HepG2 (cell line): ENCODE data around the gene MRPL38. TPM values are rescaled to one million over a fixed set of nuclear protein-coding genes. Genes with fewer than 3 reads are reported as not detected.

Source experiments
- ATM ChIP-seq: fragments of 450-650 bp; IDR thresholded peaks from 2 replicates; pipeline ENCODE4 v1.7.1; 2017; ENCODE audit warnings: mild to moderate bottlenecking, borderline replicate concordance
- CC2D1A ChIP-seq: sonication (generic); formaldehyde crosslinking; IDR thresholded peaks from 2 replicates; pipeline ENCODE4 v1.8.1; 2023; ENCODE audit warnings: mild to moderate bottlenecking, missing genetic modification reagents
- FOXM1 ChIP-seq: sonication (generic); formaldehyde crosslinking; IDR thresholded peaks from 2 replicates; pipeline ENCODE4 v1.5.0; 2020; ENCODE audit warnings: missing genetic modification reagents
- NPAS2 ChIP-seq: sonication (generic); formaldehyde crosslinking; IDR thresholded peaks from 2 replicates; pipeline ENCODE4 v1.8.0; 2022; ENCODE audit warnings: mild to moderate bottlenecking, missing genetic modification reagents, borderline replicate concordance
- NR1H2 ChIP-seq: sonication (generic); formaldehyde crosslinking; IDR thresholded peaks from 2 replicates; pipeline ENCODE4 v1.8.1; 2022; ENCODE audit warnings: low read depth, missing genetic modification reagents, borderline replicate concordance
- SIN3A ChIP-seq: IDR thresholded peaks from 2 replicates; pipeline ENCODE4 v1.6.1; 2011; ENCODE audit warnings: low read depth, mild to moderate bottlenecking, control low read depth, low read length, borderline replicate concordance
- XRCC5 ChIP-seq: fragments of 200-400 bp; formaldehyde crosslinking; optimal IDR thresholded peaks from 2 replicates; pipeline ENCODE3; 2017; ENCODE audit warnings: mild to moderate bottlenecking, low read length
- ZNF253 ChIP-seq: sonication (generic); formaldehyde crosslinking; IDR thresholded peaks from 2 replicates; pipeline ENCODE4 v1.8.0; 2022; ENCODE audit warnings: mild to moderate bottlenecking, missing genetic modification reagents, borderline replicate concordance
- ZNF292 ChIP-seq: sonication (generic); formaldehyde crosslinking; IDR thresholded peaks from 2 replicates; pipeline ENCODE4 v1.8.1; 2022; ENCODE audit warnings: mild to moderate bottlenecking, low read depth, missing genetic modification reagents, borderline replicate concordance
- ZNF3 ChIP-seq: IDR thresholded peaks from 2 replicates; pipeline ENCODE4 v1.7.0; 2017; ENCODE audit warnings: inconsistent platforms
- ZNF546 ChIP-seq: sonication (generic); formaldehyde crosslinking; conservative IDR thresholded peaks from 2 replicates; pipeline ENCODE4 v1.8.1; 2023; ENCODE audit warnings: mild to moderate bottlenecking, missing genetic modification reagents
- ZNF549 ChIP-seq: sonication (generic); formaldehyde crosslinking; IDR thresholded peaks from 2 replicates; pipeline ENCODE4 v1.5.0; 2020; ENCODE audit warnings: missing genetic modification reagents
- ZNF563 ChIP-seq: sonication (generic); formaldehyde crosslinking; IDR thresholded peaks from 2 replicates; pipeline ENCODE4 v1.8.0; 2022; ENCODE audit warnings: mild to moderate bottlenecking, moderate library complexity, missing genetic modification reagents
- ZNF598 ChIP-seq: sonication (generic); formaldehyde crosslinking; IDR thresholded peaks from 2 replicates; pipeline ENCODE4 v1.5.1; 2020; ENCODE audit warnings: mild to moderate bottlenecking, missing genetic modification reagents, borderline replicate concordance
- ZNF616 ChIP-seq: sonication (generic); formaldehyde crosslinking; IDR thresholded peaks from 2 replicates; pipeline ENCODE4 v1.5.0; 2020; ENCODE audit warnings: low read depth, mild to moderate bottlenecking, missing genetic modification reagents
- ZSCAN21 ChIP-seq: sonication (generic); formaldehyde crosslinking; IDR thresholded peaks from 2 replicates; pipeline ENCODE4 v1.8.0; 2022; ENCODE audit warnings: mild to moderate bottlenecking, missing genetic modification reagents, moderate library complexity, borderline replicate concordance
- polyA plus RNA-seq, 8 experiments: library from polyadenylated mRNA; depleted of rRNA in 3 of 8; stranded (reverse) in 7 of 8; unstranded in 1 of 8; fragments of >200 nt; fragmentation: Illumina TruSeq in 4 of 8; extraction: Trizol in 4 of 8; gene quantifications; 2 replicates each; pipeline versions ENCODE4 v1.2.1 to v1.2.3, GENCODE V29; 2011 to 2016; ENCODE audit warnings: low read depth in 4 of 8, missing spikeins in 1 of 8, mixed read lengths in 1 of 8; ENCODE audit not compliant: insufficient read depth in 1 of 8
- total RNA-seq, 5 experiments: library from RNA; depleted of rRNA; stranded (reverse); fragments of >200 nt; fragmentation: Illumina TruSeq; extraction: Trizol; gene quantifications; 2 replicates each; pipeline ENCODE4 v1.2.3, GENCODE V29; 2016; ENCODE audit warnings: low read depth in 1 of 5
- TF ChIP-seq, protein P1 (sequence below): sonication (generic); formaldehyde crosslinking; IDR thresholded peaks from 2 replicates; pipeline ENCODE4 v1.4.0; 2020; ENCODE audit warnings: missing genetic modification reagents
- TF ChIP-seq, protein P2 (sequence below): sonication (generic); formaldehyde crosslinking; IDR thresholded peaks from 2 replicates; pipeline ENCODE4 v1.9.0; 2022; ENCODE audit warnings: missing genetic modification reagents, mild to moderate bottlenecking, borderline replicate concordance
- TF ChIP-seq, protein P3 (sequence below): sonication (generic); formaldehyde crosslinking; IDR thresholded peaks from 2 replicates; pipeline ENCODE4 v1.5.0; 2020; ENCODE audit warnings: missing genetic modification reagents, mild to moderate bottlenecking, borderline replicate concordance
- TF ChIP-seq, protein P4 (sequence below): IDR thresholded peaks from 2 replicates; pipeline ENCODE4 v1.6.1; 2016; ENCODE audit warnings: missing genetic modification reagents, missing compliant biosample characterization
- TF ChIP-seq, protein P5 (sequence below): sonication (generic); formaldehyde crosslinking; IDR thresholded peaks from 2 replicates; pipeline ENCODE4 v1.4.0; 2020; ENCODE audit warnings: missing genetic modification reagents

The MRPL38 gene
- total and polyA plus RNA-seq, 2 of the 13 experiments (the other 11 are each of a cell fraction or from before 2014, with no cell fraction given) = 83.7 to 125 TPM

DNA sequence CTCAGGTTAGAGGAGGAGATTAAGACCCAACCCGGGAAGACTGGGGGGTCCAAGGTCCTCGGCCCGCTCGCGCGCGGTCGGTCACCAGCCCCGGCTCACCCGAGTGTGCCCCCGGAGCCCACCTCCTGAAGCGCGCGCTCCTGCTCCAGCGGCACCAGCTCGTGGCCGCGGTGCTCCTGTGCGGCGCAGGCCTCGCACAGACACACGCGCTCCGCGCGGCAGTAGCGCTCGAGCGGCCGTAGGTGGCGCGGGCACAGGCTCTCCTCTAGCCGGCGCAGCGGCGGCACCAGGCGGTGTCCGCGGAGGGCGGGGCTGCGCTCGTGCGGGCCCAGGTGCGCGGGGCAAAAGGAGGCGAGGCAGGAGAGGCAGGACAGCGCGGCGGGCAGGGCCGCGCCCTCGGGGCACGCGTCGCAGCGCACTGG lies 26.9 kb downstream of the MRPL38 start (continued):
- TF ChIP-seq, protein P1, sequence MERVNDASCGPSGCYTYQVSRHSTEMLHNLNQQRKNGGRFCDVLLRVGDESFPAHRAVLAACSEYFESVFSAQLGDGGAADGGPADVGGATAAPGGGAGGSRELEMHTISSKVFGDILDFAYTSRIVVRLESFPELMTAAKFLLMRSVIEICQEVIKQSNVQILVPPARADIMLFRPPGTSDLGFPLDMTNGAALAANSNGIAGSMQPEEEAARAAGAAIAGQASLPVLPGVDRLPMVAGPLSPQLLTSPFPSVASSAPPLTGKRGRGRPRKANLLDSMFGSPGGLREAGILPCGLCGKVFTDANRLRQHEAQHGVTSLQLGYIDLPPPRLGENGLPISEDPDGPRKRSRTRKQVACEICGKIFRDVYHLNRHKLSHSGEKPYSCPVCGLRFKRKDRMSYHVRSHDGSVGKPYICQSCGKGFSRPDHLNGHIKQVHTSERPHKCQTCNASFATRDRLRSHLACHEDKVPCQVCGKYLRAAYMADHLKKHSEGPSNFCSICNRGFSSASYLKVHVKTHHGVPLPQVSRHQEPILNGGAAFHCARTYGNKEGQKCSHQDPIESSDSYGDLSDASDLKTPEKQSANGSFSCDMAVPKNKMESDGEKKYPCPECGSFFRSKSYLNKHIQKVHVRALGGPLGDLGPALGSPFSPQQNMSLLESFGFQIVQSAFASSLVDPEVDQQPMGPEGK (CRISPR knock-in tag) = peak; percentile 32; the same call in 1 of the 2 replicates
- TF ChIP-seq NPAS2 (CRISPR knock-in tag) (no peak), ZSCAN21 (CRISPR knock-in tag) (peak; percentile 86; the same call in 1 of the 2 replicates), ZNF598 (CRISPR knock-in tag) (no peak), ZNF253 (CRISPR knock-in tag) (0 out of 2 replicates have a peak, but pooled peaks have one; percentile 68), ZNF546 (CRISPR knock-in tag) (peak; percentile 49; the same call in 1 of the 2 replicates), ZNF3 (CRISPR knock-in tag) (peak; percentile 58; the same call in 1 of the 2 replicates), ZNF549 (CRISPR knock-in tag) (peak; percentile 87; the same call in 1 of the 2 replicates), SIN3A (peak; percentile 24; the same call in 1 of the 2 replicates), CC2D1A (CRISPR knock-in tag) (no peak), FOXM1 (CRISPR knock-in tag) (peak; percentile 48; the same call in 1 of the 2 replicates), ZNF616 (CRISPR knock-in tag) (peak; percentile 94; the same call in 1 of the 2 replicates), NR1H2 (CRISPR knock-in tag) (no peak; the same call in 1 of the 2 replicates), ZNF563 (CRISPR knock-in tag) (peak; percentile 42; the same call in 1 of the 2 replicates), ATM (no peak), XRCC5 (peak; percentile 53), ZNF292 (CRISPR knock-in tag) (no peak)
- TF ChIP-seq, protein P2, sequence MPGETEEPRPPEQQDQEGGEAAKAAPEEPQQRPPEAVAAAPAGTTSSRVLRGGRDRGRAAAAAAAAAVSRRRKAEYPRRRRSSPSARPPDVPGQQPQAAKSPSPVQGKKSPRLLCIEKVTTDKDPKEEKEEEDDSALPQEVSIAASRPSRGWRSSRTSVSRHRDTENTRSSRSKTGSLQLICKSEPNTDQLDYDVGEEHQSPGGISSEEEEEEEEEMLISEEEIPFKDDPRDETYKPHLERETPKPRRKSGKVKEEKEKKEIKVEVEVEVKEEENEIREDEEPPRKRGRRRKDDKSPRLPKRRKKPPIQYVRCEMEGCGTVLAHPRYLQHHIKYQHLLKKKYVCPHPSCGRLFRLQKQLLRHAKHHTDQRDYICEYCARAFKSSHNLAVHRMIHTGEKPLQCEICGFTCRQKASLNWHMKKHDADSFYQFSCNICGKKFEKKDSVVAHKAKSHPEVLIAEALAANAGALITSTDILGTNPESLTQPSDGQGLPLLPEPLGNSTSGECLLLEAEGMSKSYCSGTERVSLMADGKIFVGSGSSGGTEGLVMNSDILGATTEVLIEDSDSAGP = peak; percentile 66
- TF ChIP-seq, protein P3, sequence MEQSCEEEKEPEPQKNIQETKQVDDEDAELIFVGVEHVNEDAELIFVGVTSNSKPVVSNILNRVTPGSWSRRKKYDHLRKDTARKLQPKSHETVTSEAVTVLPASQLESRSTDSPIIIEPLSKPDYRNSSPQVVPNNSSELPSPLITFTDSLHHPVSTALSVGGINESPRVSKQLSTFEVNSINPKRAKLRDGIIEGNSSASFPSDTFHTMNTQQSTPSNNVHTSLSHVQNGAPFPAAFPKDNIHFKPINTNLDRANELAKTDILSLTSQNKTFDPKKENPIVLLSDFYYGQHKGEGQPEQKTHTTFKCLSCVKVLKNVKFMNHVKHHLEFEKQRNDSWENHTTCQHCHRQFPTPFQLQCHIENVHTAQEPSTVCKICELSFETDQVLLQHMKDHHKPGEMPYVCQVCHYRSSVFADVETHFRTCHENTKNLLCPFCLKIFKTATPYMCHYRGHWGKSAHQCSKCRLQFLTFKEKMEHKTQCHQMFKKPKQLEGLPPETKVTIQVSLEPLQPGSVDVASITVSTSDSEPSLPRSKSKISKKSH = peak; percentile 12
- TF ChIP-seq, protein P4, sequence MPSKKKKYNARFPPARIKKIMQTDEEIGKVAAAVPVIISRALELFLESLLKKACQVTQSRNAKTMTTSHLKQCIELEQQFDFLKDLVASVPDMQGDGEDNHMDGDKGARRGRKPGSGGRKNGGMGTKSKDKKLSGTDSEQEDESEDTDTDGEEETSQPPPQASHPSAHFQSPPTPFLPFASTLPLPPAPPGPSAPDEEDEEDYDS (CRISPR knock-in tag) = no peak
- TF ChIP-seq, protein P5, sequence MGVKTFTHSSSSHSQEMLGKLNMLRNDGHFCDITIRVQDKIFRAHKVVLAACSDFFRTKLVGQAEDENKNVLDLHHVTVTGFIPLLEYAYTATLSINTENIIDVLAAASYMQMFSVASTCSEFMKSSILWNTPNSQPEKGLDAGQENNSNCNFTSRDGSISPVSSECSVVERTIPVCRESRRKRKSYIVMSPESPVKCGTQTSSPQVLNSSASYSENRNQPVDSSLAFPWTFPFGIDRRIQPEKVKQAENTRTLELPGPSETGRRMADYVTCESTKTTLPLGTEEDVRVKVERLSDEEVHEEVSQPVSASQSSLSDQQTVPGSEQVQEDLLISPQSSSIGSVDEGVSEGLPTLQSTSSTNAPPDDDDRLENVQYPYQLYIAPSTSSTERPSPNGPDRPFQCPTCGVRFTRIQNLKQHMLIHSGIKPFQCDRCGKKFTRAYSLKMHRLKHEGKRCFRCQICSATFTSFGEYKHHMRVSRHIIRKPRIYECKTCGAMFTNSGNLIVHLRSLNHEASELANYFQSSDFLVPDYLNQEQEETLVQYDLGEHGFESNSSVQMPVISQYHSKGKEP (CRISPR knock-in tag) = no peak
